Activated CD8-positive, alpha-beta memory T cell treated with anti-CD3 and anti-CD28 coated beads, Interleukin-2, amount 50 U/mL, for 48 hours (primary cell): Measurements from ENCODE around the gene RBPJL.

Experiments
- DNase-seq: peaks from one replicate; pipeline ENCODE4 v3.0.0-alpha.2; 2020

Gene RBPJL

DNA sequence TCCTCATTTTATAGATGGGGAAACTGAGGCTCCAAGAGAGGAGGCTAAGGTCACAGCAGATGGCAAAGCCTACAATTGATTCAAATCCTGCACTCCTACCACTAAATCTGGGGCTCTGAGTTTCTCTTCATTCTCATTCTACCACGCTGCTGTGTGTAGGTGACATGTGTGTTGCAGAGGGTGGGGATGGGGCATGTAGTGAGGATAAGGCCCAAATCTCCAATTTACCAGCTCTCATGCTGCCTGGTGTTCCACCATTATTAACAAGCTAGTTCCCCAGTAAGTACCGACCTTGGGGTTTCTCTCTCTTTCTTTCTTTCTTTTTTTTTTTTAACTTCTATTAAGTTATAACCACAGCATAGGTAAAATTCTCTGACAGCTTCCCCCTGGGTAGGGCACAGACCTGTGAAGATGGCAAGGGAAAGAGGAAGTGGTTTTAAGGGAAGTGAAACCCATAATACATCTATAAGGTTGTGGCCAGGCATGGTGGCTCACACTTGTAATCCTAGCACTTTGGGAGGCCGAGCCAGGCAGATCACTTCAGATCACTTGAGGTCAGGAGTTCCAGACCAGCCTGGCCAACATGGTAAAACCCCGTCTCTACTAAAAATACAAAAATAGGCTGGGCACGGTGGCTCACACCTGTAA is 14.4 kb downstream of the RBPJL start:
- no peak for DNase-seq

DNA sequence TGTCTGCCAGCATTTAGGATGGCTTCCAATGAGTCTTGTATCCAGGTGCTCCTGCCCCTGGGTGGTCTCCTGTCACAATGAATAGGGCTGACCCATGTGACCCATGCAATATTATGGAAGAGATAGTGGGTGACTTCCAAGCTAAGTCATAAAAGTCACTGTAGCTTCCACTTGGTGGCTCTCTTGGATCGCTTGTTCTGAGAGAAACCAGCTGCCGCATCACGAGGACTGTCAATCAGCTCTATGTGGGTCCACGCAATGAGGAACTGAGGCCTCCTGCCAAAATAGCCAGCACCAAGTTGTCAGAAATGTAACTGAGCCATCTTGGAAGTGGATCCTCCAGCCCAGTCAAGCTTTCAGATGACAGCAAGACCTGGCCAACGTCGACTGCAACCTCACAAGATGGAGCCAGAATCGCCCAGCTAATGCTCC is 16.3 kb downstream of the RBPJL start:
- DNase-seq = no peak

DNA sequence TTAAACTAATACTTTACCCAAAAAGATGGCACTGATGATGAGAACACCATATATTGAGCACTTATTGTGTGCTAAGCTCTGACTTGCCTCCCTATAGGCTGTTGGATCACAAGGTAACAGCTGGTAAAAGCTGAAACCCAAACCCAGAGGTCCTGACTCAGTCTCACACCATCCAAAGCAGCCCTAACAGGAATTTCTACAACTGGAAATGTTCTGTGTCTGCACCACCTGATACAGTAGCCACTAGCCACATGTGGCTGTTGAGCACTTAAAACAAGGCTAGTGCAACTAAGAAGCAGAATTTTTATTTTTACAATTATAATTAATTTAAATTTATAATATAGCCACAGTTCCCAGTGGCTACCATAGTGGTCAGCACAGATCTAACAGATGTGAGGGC is 17.1 kb downstream of the RBPJL start:
- no peak for DNase-seq

DNA sequence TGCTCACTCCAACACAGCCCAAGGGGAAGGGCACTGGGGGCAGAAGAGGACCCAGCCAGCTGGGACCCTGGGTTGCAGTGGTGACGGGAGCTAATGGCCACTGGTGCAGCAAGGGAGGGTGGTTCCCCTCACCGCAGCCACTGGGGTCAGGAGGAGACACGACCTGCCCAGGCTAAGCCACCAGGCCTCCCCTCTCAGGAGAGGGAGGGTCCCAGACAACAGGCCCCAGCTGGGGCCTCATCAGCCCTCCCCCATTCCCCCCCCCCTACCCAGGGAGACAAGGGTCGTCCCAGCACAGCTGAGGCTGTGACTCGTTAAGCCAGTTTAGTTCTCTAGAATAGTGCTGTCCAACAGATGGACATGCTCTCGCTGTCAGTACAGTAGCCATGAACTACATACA is 18.7 kb downstream of the RBPJL start:
- DNase-seq = no peak

DNA sequence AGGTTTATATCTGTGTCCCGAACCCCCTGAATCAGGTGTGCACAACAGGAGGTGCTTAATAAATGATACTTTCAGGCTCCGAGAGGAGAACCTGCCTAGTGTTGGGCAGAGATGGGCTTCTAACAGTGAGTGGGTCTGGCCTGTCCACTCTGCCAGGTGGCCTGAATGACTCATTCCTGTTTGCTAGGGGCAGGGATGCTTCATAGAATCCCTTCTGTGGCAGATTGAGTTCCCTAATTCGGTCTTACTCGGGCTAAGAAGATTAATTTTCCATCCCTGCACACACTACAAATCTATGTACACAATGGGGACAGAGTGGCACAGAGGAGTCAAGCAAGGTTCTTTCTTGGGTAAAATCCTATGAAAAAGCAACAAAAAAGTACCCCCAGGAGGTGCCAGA is 21.8 kb downstream of the RBPJL start:
- no peak for DNase-seq

DNA sequence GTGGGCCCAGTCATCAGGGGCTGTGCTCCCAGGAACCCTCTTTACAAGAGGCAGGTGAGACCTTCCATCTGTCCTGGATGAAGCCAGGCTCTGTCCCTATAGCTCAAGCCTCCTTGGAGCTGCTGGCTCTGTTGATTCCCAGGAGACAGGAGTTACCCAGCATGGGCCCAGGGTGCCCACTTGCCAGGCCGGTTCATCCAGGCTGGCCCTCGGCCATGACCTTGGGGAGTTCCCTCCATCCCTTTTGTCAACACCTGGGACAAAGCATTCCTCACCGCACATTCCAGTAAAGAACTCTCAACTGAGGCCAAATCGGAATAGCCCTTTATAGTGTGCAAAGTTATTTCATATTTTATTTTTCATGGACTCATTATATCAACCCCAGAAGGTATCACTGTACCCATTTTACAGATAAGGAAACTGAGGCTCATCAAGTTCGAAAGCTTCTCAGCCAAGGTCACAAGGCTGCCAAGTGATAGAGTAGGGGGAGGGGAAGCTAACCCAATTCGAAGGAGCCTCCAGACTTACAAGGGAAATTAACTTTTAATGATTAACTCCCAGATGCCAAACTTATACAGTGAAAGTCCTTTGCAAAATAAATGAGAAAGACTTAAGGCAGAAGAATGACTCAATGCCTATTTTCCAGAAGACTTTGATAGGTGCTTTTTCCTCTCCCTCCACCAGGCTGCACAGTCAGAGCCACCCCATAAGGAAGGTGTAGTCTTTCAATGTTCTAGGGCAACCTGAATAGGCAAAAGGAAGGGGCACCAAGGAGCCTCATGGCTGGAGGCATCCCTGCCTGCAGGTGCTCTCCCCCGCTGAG is 23.1 kb downstream of the RBPJL start:
- DNase-seq = no peak

DNA sequence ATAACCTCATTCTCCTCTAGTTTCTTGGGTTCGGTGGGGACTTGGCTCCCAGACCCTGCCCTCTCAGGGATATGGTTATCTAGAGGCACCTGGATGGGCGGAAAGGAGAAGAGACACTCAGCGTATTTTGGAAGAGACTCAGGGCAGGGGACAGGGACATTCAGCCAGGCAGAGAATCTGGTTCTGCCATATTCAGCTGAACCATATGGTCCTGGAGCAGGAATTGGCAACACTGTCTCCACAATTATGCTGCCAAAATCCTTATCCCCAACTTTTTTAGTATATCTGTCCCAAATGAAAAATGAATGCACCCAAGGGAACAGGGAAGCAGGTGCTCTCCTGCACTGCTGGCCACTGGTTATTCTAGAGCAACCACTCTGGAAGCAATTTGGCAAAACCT is 23.8 kb downstream of the RBPJL start:
- DNase-seq = no peak

DNA sequence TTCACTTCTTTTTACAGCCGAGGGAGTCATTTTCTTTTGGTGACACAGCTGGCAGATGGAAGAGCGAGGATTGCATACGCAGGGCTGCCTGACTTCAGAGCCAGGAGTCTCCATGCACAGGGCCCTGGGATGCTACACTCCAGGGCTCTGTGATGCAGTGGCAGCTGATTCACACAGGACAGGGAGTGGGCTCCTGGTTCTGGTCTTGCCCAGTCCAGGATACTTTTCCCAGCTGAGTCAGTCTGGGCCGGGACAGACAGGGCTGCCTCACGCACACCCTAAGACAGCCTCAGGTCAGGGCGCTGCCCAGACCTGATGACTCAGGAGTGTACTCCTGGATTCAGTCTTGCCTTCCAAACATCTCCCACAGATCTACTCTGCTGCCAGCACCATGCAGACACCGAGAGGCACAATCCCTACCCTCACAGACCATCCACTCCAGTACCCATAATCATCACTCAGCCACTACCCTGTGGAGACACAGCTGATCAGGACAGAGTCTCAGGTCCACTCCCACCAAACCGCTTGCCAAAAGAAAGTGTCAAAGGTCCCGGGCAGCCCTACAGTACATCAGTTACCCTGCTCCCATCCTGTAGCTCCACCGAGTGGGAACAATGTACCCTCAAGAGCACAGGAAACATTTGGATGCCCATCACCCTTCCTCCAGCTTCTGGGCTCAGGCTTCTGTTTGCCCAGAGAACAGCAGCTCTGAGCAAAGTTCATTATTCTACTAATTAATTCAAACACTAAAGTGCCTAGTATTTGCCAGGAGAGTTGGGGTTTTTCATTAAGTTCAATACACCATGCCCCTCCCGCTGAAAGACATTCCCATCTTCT is 30.1 kb downstream of the RBPJL start:
- DNase-seq = no peak

DNA sequence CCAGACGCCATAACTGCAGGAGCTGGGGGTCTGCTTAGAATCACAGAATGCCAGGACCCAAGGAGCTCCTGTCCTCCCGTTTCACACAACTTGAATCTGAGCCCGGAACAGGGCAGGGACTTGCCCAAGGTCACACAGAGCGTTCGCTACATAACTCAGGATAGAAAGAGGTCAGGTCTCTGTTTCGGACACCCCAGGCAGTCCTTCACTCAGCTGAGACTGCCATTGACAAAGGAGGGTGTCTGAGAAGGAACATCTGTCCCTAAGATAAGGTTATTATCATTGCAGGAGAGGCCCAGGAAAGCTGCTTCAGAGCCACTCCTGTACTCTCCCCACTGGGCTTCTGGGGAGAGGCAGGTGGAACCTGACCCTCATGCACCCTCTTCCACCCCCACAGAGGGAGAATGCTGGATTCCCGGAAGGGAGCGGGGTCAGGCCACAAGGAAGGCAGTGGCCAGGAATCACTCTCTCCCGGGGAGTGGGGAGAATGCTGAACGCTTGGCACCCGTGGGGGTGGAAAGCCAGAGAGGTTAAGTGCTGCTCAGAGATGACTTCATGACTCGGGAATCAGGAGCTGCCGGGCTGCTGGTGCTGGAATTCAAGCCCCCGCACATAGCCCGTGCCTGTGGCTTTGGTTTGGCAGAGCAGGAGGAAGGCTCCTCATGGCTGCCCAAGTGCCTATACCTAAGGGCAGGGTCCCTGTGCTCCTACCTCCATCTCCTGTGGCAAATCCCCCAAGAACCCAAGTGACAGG is 30.9 kb downstream of the RBPJL start:
- DNase-seq = no peak

DNA sequence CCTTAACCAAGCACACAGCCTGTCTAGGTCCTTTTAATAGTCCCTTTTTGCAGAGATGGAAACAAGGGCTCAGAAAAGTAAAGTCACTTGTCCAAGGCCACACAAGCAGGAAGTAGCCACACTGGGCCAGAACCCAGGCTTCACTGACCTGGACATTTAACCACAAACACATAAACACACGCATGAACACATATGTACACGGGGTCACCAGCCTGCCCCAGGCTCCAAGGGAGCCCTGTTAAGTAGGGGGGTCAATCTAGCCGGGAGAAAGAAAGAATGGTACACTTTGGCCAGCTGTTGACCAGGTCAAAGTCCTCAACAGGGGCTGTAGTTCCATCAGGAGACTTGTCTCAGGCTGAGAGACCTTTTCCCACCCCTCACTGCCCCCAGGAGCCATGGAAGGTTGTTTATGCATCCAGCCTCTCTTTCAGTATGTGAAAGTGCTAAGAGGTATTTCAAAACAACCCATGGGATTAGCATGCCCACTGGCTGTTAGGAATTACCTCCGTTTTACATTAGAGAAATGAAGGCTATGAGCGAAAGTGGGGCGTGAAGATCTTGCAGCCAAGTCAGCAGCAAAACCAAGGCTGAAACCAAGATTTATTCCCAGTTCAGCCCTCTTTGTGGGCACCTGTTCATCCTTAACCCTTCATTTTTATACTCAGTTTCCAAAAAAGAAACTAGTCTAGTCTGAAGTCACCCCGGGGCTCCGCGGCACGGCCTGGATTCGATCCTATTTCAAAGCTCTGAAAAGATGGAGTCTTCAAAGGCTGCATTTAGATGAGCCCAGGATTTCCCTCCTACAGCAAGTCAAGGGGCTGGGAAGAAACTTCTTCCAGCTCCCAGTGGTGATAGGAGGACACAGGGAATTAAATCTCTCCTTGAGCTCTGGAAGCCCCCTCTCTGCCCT is 31.7 kb downstream of the RBPJL start:
- no peak for DNase-seq

DNA sequence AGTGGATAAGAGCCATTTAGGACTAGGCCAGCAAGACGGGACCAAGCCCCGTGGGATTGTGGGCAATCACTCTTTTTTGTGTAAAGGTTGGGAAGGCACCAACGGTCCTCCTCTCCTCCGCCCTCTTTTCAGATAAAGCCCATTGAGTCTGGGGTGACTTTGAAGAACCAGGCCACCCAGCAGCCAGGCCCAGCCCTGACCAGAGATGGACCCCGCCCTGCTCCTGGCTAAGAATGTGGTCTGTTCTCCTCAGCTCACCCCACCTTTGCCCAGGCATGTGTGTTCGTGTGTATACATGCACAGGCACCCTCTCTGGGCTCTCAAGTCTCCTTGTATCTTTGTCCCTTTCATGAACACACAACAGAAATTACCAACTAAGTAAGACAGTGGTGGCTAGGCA is 32.4 kb downstream of the RBPJL start:
- DNase-seq = no peak

DNA sequence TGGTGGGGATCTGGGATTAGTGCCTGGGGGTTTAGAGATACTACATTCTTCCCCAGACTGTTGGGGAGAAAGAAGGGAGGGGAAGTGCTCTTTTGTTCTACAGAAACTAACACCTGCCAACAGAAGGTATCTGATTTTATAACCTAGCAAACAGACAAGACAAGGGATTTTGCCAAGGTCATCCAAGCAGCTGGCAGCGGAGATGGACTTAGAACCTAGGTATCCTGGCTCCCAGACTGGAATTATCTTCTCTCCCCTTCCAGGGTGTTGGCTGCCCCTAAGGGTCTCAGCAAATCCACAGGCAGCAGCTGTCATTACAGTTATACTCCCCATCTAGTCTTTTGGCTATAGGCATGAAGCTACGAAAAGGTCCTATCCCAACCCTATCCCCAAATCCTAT is 33.2 kb downstream of the RBPJL start:
- DNase-seq = no peak

DNA sequence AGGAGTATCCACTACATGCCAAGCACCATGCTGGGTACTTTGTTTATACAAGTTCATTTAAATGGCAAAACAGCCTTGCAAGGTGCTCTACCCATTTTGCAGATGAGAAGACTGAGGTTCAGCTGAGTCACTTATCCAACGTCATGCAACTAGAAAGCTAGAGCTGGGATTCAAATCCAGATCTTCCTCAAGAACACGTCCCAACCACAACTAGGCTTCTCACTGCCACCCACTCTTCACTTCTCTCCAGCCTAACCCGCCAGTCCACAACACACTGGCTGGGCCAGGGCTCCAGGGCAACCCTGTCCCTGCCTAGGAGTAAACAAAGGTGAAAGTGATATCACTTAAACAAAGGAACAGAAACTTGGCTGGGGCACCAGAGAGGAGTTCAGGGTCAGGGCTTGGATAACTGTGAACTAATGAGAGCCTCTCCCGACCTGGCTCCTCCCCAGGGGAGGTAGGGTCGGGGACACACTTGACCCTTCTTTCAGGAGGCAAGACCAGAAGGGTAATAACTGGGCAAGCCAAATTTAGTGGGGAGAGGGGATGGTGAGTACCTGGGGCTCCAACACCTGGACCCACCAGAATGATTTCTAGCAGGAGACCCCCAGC is 33.7 kb downstream of the RBPJL start:
- no peak for DNase-seq

DNA sequence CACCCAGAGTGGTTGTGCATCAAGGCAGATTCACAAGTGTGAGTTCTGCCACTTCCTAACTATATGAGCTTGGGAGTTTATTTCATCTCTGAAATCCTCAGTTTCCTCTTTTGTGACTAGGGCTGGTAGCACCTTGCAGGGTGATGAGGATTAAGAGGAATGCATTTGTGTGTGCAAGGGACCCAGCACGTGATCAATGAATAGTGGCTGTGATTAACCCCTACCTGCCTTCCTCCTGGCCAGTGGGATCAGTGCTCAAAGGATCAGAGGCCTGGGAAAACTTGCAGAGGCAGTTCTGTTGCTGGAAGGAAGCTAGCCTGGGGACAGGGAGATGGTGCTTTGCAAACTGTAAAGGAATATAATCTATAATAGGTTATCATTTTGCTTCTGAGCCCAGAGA is 34.3 kb downstream of the RBPJL start:
- no peak for DNase-seq

DNA sequence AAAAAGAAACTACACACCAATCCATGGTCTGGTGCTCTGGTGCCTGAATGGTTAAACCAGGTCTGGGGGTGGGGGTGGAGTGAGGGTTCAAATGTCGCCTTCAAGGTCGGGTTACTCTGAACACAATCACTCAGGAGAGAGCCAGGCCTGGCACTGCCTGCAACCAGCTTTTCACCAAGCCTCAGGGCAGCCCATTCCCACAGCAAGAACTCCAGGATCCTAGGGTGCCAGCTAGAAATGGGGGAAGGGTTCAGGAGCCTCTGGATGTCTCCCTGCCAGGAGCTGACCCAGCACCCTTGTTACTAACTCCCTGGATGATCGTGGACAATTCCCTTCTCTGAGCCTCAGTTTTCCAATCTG is 34.9 kb downstream of the RBPJL start:
- DNase-seq = no peak

DNA sequence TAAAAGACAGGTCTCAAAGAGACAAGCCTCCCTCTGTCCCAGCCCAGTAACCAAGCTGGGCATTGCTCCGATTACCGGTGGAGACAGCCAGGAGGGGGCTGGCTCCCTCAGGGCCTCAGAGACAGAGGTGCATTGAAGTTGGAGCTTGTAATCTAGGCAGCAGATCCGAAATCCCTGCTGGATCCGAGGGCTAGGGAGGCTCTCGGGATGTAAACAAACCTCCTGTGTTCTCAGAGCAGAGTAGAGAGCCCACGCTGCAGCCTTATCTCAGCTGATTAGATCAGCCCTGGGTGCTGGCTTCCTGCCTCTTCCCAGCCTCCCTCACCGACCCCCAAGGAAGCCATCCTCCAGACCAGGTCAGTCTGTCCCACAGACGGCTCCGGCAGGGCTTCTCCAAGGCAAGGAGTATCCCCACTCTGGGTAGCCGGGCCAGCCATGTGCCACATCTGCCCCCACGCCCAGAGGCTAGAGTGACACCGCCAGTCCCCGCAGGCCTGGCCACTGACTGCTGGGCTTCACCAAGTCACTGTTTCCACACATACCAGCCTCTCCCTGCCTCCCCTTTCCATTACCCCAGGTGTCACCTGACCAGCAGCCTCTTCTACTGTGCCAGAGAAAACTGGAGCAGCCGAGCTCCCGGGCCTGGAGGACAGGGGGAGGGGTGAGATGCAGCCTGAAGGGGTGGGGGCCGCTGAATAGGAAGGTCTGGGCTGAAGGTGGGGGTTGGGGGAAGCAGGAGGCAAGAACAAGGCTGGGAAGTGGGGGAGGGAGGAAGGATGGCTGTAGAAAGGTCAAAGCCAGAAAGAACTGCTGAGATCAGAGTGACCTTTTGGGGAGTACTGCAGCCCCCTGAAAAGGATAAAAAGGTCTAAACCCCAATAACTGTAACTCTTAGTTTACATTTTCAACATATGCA is 35.6 kb downstream of the RBPJL start:
- no peak for DNase-seq

DNA sequence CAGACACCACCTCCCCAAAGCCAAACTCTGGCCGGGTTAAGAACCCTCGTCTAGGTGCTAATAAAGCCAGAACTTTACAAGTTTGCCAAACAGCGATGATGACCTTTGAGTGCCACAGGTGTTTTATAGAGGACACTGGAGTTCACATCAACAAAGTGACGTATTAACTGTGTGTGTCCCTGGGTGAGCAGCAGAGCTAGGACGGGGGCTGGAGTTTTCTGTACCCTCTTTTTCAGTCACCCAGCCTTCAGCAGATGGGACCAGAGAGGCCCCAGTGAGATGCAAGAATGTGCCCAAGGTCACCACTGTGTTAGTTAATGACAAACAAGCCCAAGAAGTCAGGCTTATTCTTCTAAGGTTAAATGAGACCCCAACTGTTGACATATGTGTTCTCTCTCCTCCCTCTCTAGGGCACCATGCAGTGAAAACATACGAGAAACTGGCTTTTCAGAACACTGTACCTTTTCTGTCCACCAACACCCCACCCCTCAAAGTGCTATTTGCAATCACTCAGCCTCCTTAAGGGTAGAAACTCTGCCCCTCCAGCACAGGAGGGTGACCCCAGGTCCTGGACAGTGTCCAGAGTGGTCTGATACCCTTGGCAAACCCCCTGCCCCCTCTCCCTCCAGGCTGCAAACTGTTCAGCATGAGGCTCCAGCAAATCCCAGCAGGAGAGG is 36.4 kb downstream of the RBPJL start:
- no peak for DNase-seq

DNA sequence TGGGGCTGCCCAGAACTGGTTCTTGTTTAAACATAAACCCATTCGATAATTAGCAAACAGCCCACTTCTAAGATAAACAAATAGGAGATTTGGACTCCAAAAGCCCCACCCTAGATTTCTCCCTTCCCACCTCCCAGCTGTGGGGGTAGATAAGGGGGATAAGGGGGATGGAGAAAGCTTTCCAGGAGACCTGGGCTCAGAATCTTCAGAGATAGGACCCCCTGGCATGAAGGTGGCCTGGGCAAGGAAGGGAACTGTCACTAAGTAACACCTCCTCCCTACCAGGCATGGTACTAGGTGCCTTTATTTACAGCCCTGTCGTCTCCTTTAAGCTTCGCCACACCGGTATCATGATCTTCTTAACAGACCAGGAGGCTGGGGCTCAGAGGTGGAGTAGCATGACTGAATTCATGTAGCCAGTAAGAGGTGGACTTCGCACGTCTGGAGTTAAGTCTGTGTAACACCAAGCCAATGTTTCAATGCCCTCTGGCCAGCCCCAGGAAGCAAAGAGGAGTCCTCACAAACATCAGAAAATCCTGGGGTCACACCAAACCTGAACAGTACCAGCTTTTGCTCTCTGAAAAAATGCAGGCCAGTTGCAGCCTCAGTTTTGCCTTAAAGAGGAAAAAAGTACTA is 37.0 kb downstream of the RBPJL start:
- no peak for DNase-seq

DNA sequence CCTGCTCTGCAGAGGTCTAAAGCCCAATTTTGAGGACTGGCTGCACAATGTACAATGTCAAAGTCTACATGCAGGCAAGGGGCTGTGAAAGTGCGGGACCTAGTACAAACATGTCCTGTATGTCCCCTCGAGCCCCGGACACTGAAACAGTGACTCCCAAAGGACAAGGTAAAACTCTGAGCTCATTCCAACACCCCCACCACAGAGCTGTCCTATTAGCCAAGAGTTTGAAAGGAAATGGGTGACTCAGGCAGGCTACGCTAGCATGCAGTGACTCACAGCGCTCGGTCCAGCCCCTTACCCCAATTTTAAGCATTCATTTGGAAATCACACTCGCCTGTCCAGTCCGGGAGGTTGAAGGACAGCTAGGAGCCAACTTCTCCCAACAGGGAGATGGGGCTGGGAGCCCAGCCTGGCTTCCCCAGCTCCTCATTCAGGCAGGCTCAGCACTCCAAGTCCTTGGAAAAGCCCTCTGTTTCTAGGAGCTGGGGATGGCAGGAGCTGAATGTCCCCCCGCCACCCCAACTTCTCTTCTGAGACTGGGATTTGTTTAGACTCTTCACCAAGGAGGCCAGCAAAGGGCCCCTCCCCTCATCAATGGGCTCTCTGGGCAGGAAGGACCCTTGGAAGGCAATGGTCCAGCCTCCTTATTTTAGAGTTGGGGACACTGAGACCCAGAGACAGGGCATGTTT is 37.7 kb downstream of the RBPJL start:
- DNase-seq = no peak
